ACC112 (cell line): ENCODE results near the gene C1orf167.

ENCODE experiments used
- H2AFZ ChIP-seq: fragments of 200-600 bp; sonication (generic); one replicate; pipeline ENCODE4 v1.6.0; 2017; ENCODE audit warnings: antibody characterized with exemption, low read length; ENCODE audit not compliant: unreplicated experiment
- H3K27ac ChIP-seq: fragments of 200-600 bp; sonication (generic); 2 replicates; pipeline ENCODE4 v1.5.1; 2014; ENCODE audit warnings: low read depth, mild to moderate bottlenecking, antibody characterized with exemption, low read length, moderate library complexity
- H3K27me3 ChIP-seq: fragments of 200-600 bp; sonication (generic); 2 replicates; pipeline ENCODE4 v1.6.1; 2014; ENCODE audit warnings: mild to moderate bottlenecking, antibody characterized with exemption, low read length, moderate library complexity, mixed read lengths; ENCODE audit not compliant: insufficient read depth
- H3K36me3 ChIP-seq: fragments of 200-600 bp; sonication (generic); 2 replicates; pipeline ENCODE4 v1.6.1; 2016; ENCODE audit warnings: mild to moderate bottlenecking, antibody characterized with exemption, low read length, moderate library complexity, mixed read lengths; ENCODE audit not compliant: insufficient read depth
- H3K4me1 ChIP-seq: fragments of 200-600 bp; sonication (generic); one replicate; pipeline ENCODE4 v1.6.1; 2016; ENCODE audit warnings: low read length, mixed read lengths; ENCODE audit not compliant: insufficient read depth, unreplicated experiment, control insufficient read depth
- H3K4me3 ChIP-seq: fragments of 200-600 bp; sonication (generic); 2 replicates; pipeline ENCODE4 v1.5.1; 2014; ENCODE audit warnings: mild to moderate bottlenecking, low read depth, low read length
- H3K79me2 ChIP-seq: fragments of 200-600 bp; sonication (generic); one replicate; pipeline ENCODE4 v1.6.0; 2016; ENCODE audit warnings: low read length; ENCODE audit not compliant: control insufficient read depth, unreplicated experiment, insufficient read depth

Gene C1orf167

GRCh38 chr1:11793819-11794218 is 31.8 kb downstream of the C1orf167 start:
- H2AFZ ChIP-seq, result no peak overlapping the region
- H3K4me1 ChIP-seq, result peaks cover 34% of the 10 kb centered on the region
- H3K27me3 ChIP-seq, result no peaks in the 10 kb centered on the region
- no peak overlapping the region for H3K4me3 ChIP-seq
- H3K36me3 ChIP-seq, result peaks cover 6% of the 10 kb centered on the region; the same call in 1 of the 2 replicates
- H3K79me2 ChIP-seq, result no peaks in the 10 kb centered on the region
- H3K27ac ChIP-seq, result no peak overlapping the region

GRCh38 chr1:11794446-11795237 is 32.6 kb downstream of the C1orf167 start:
- H3K27me3 ChIP-seq, result no peaks in the 10 kb centered on the region
- H3K36me3 ChIP-seq, result peaks cover 6% of the 10 kb centered on the region; the same call in 1 of the 2 replicates
- H3K27ac ChIP-seq, result no peak overlapping the region
- no peaks in the 10 kb centered on the region for H3K79me2 ChIP-seq
- H3K4me1 ChIP-seq, result peaks cover 34% of the 10 kb centered on the region
- H3K4me3 ChIP-seq, result no peak overlapping the region
- H2AFZ ChIP-seq, result no peak overlapping the region

- H3K27ac ChIP-seq, result no peak overlapping the region
- no peak overlapping the region for H2AFZ ChIP-seq
- H3K79me2 ChIP-seq, result no peaks in the 10 kb centered on the region
- no peaks in the 10 kb centered on the region for H3K27me3 ChIP-seq
- peaks cover 29% of the 10 kb centered on the region for H3K4me1 ChIP-seq
- no peak overlapping the region for H3K4me3 ChIP-seq
- H3K36me3 ChIP-seq, result peaks cover 6% of the 10 kb centered on the region; the same call in 1 of the 2 replicates
Measured at GRCh38 chr1:11795238-11795890, 33.4 kb downstream of the C1orf167 start.

GRCh38 chr1:11796036-11796828 is 34.2 kb downstream of the C1orf167 start:
- no peaks in the 10 kb centered on the region for H3K27me3 ChIP-seq
- H3K4me3 ChIP-seq, result no peak overlapping the region
- no peaks in the 10 kb centered on the region for H3K79me2 ChIP-seq
- H3K36me3 ChIP-seq, result peaks cover 6% of the 10 kb centered on the region; the same call in 1 of the 2 replicates
- H2AFZ ChIP-seq, result no peak overlapping the region
- H3K27ac ChIP-seq, result peak overlapping the region; percentile 19; the same call in 1 of the 2 replicates
- peaks cover 21% of the 10 kb centered on the region for H3K4me1 ChIP-seq

- peak overlapping the region; percentile 92 for H3K27ac ChIP-seq
- H2AFZ ChIP-seq, result no peak overlapping the region
- H3K4me3 ChIP-seq, result no peak overlapping the region
- H3K4me1 ChIP-seq, result peaks cover 24% of the 10 kb centered on the region
- H3K27me3 ChIP-seq, result no peaks in the 10 kb centered on the region
- peaks cover 8% of the 10 kb centered on the region for H3K79me2 ChIP-seq
- peaks cover 6% of the 10 kb centered on the region; the same call in 1 of the 2 replicates for H3K36me3 ChIP-seq
Measured at GRCh38 chr1:11797525-11798216, 35.7 kb downstream of the C1orf167 start.

GRCh38 chr1:11799099-11799498 is 37.1 kb downstream of the C1orf167 start:
- no peak overlapping the region for H2AFZ ChIP-seq
- H3K27ac ChIP-seq, result no peak overlapping the region
- peaks cover 6% of the 10 kb centered on the region; the same call in 1 of the 2 replicates for H3K36me3 ChIP-seq
- no peak overlapping the region for H3K4me3 ChIP-seq
- H3K79me2 ChIP-seq, result peaks cover 15% of the 10 kb centered on the region
- H3K4me1 ChIP-seq, result peaks cover 29% of the 10 kb centered on the region
- H3K27me3 ChIP-seq, result no peaks in the 10 kb centered on the region

GRCh38 chr1:11799896-11800295 is 37.9 kb downstream of the C1orf167 start:
- H3K4me1 ChIP-seq, result peaks cover 35% of the 10 kb centered on the region
- no peak overlapping the region for H3K4me3 ChIP-seq
- peaks cover 15% of the 10 kb centered on the region for H3K79me2 ChIP-seq
- H3K27ac ChIP-seq, result no peak overlapping the region
- H3K27me3 ChIP-seq, result no peaks in the 10 kb centered on the region
- peaks cover 6% of the 10 kb centered on the region; the same call in 1 of the 2 replicates for H3K36me3 ChIP-seq
- H2AFZ ChIP-seq, result no peak overlapping the region

- peaks cover 6% of the 10 kb centered on the region; the same call in 1 of the 2 replicates for H3K36me3 ChIP-seq
- no peak overlapping the region for H3K27ac ChIP-seq
- no peaks in the 10 kb centered on the region for H3K27me3 ChIP-seq
- peaks cover 15% of the 10 kb centered on the region for H3K79me2 ChIP-seq
- no peak overlapping the region for H3K4me3 ChIP-seq
- no peak overlapping the region for H2AFZ ChIP-seq
- H3K4me1 ChIP-seq, result peaks cover 35% of the 10 kb centered on the region
Measured at GRCh38 chr1:11800391-11800755, 38.4 kb downstream of the C1orf167 start.

- Histone ChIP-seq H3K79me2 (peaks cover 15% of the 10 kb centered on the region), H3K27me3 (no peaks in the 10 kb centered on the region), H3K4me3 (no peak overlapping the region), H3K27ac (no peak overlapping the region), H3K4me1 (peaks cover 34% of the 10 kb centered on the region), H3K36me3 (peaks cover 2% of the 10 kb centered on the region; the same call in 1 of the 2 replicates), H2AFZ (no peak overlapping the region)
Measured at GRCh38 chr1:11800756-11801433, 38.9 kb downstream of the C1orf167 start.
